Liver (tissue), 9 donors: ENCODE measurements around the gene WDR27. TPM values are rescaled to one million over a fixed set of nuclear protein-coding genes. Genes with fewer than 3 reads are reported as not detected.
A peak's percentile ranks its signal among the peaks of the same experiment; 100 is the strongest.

Experiments
- DNase-seq: peaks from one replicate; pipeline ENCODE4 v3.0.0-alpha.2; 2017; ENCODE audit warnings: low spot score
- H3K27ac ChIP-seq, 2 donors: one replicate each; pipeline ENCODE4 v1.7.0; 2013; ENCODE audit warnings: inconsistent platforms in 2 of 2, low read length in 2 of 2, control low read depth in 1 of 2, low read depth in 1 of 2, mild to moderate bottlenecking in 1 of 2
- H3K27me3 ChIP-seq, 4 donors: one replicate each; pipeline versions ENCODE4 v1.6.1 to v1.7.0; 2013; ENCODE audit warnings: low read length in 3 of 4, inconsistent platforms in 1 of 4, mild to moderate bottlenecking in 1 of 4, moderate library complexity in 1 of 4; ENCODE audit not compliant: control insufficient read depth in 4 of 4, insufficient read depth in 4 of 4
- H3K36me3 ChIP-seq, 4 donors: one replicate each; pipeline versions ENCODE4 v1.6.1 to v1.7.0; 2013; ENCODE audit warnings: low read length in 3 of 4, mild to moderate bottlenecking in 3 of 4, low read depth in 1 of 4, moderate library complexity in 1 of 4; ENCODE audit not compliant: control insufficient read depth in 4 of 4, insufficient read depth in 3 of 4
- H3K4me1 ChIP-seq, 4 donors: one replicate each; pipeline versions ENCODE4 v1.6.1 to v1.7.0; 2013; ENCODE audit warnings: low read length in 3 of 4, mild to moderate bottlenecking in 3 of 4, moderate library complexity in 1 of 4; ENCODE audit not compliant: control insufficient read depth in 4 of 4, insufficient read depth in 4 of 4
- H3K4me3 ChIP-seq, 3 donors: one replicate each; pipeline versions ENCODE4 v1.6.1 to v1.7.0; 2013; ENCODE audit warnings: low read length in 3 of 3, control low read depth in 1 of 3, low read depth in 1 of 3, mild to moderate bottlenecking in 1 of 3
- H3K9ac ChIP-seq, 2 donors: one replicate each; pipeline ENCODE4 v1.7.0; 2013; ENCODE audit warnings: low read length in 2 of 2, mild to moderate bottlenecking in 2 of 2, moderate library complexity in 2 of 2, control low read depth in 1 of 2, low read depth in 1 of 2
- H3K9me3 ChIP-seq, 4 donors: one replicate each; pipeline versions ENCODE4 v1.6.1 to v1.7.0; 2013; ENCODE audit warnings: low read length in 3 of 4; ENCODE audit not compliant: control insufficient read depth in 4 of 4
- ATF3 ChIP-seq: IDR thresholded peaks from 2 replicates; pipeline ENCODE4 v1.6.1; 2016; ENCODE audit warnings: antibody characterized with exemption
- EGR1 ChIP-seq, 2 donors: IDR thresholded peaks; 2 replicates each; pipeline ENCODE4 v1.6.1; 2016 to 2018; ENCODE audit warnings: antibody characterized with exemption in 2 of 2, low read depth in 2 of 2
- FOXA1 ChIP-seq: IDR thresholded peaks from 2 replicates; pipeline ENCODE4 v1.6.1; 2016; ENCODE audit warnings: antibody characterized with exemption
- FOXA2 ChIP-seq: IDR thresholded peaks from 2 replicates; pipeline ENCODE4 v1.6.1; 2016; ENCODE audit warnings: antibody characterized with exemption
- GABPA ChIP-seq, 2 donors: IDR thresholded peaks in 1 of 2; conservative IDR thresholded peaks in 1 of 2; 2 replicates each; pipeline ENCODE4 v1.6.1; 2016; ENCODE audit warnings: antibody characterized with exemption in 2 of 2, mild to moderate bottlenecking in 1 of 2, moderate library complexity in 1 of 2
- HNF4A ChIP-seq, 2 donors: conservative IDR thresholded peaks; 2 replicates each; pipeline ENCODE4 v1.6.1; 2016; ENCODE audit warnings: antibody characterized with exemption in 2 of 2, mild to moderate bottlenecking in 2 of 2
- HNF4G ChIP-seq: IDR thresholded peaks from 2 replicates; pipeline ENCODE4 v1.6.1; 2016; ENCODE audit warnings: antibody characterized with exemption
- MAX ChIP-seq: IDR thresholded peaks from 2 replicates; pipeline ENCODE4 v1.6.1; 2016; ENCODE audit warnings: antibody characterized with exemption
- REST ChIP-seq: IDR thresholded peaks from 2 replicates; pipeline ENCODE4 v1.6.1; 2016; ENCODE audit warnings: antibody characterized with exemption, mild to moderate bottlenecking
- SP1 ChIP-seq: IDR thresholded peaks from 2 replicates; pipeline ENCODE4 v1.6.1; 2018; ENCODE audit warnings: antibody characterized with exemption, mild to moderate bottlenecking
- TAF1 ChIP-seq: conservative IDR thresholded peaks from 2 replicates; pipeline ENCODE4 v1.6.1; 2016; ENCODE audit warnings: antibody characterized with exemption, mild to moderate bottlenecking
- YY1 ChIP-seq: IDR thresholded peaks from 2 replicates; pipeline ENCODE4 v1.6.1; 2016; ENCODE audit warnings: antibody characterized with exemption, mild to moderate bottlenecking
- ZBTB33 ChIP-seq: IDR thresholded peaks from 2 replicates; pipeline ENCODE4 v1.6.1; 2016; ENCODE audit warnings: antibody characterized with exemption
- WGBS: extraction: QIAGEN DNeasy Blood & Tissue Kit; methylation state at CpG from one replicate; pipeline ENCODE4 v1.1.7; 2013; 5-methylcytosine and 5-hydroxymethylcytosine counted together
- polyA plus RNA-seq, 2 donors: library from polyadenylated mRNA; stranded (reverse) in 1 of 2; unstranded in 1 of 2; fragments of 200-250 nt in 1 of 2; fragments of >200 nt in 1 of 2; fragmentation: Nextera tagmentation in 1 of 2; extraction: Ambion mirVana in 1 of 2; gene quantifications; one replicate each; pipeline versions ENCODE4 v1.2.1 to v1.2.3, GENCODE V29; 2013 to 2015
- total RNA-seq, 2 donors: library from RNA; depleted of rRNA; stranded (reverse); fragments of >200 nt; gene quantifications; one replicate each; pipeline ENCODE4 v1.2.3, GENCODE V29; 2014
- donor health status: healthy.
- donor health status: healthy.
- donor health status: healthy.
- donor health status: healthy.
- donor health status: healthy.

Gene WDR27
- total and polyA plus RNA-seq, 4 donors, result 3.7 to 20.1 (median 7.7) TPM

- no peak for DNase-seq
- WGBS, result 95% methylated on average over 2 of the region's 2 CpGs
- Histone ChIP-seq H3K27me3 (no peaks in the 10 kb centered on the region), H3K36me3 (peaks cover 1 to 21% (median 15%) of the 10 kb centered on the region in 4 donors), H3K9ac (no peak overlapping the region), H3K4me3 (no peak overlapping the region), H3K9me3 (no peaks in the 10 kb centered on the region), H3K27ac (no peak overlapping the region), H3K4me1 (peaks cover 3 to 27% (median 19%) of the 10 kb centered on the region in 4 donors)
- TF ChIP-seq YY1, result no peak
- TF ChIP-seq HNF4G, result no peak
- TF ChIP-seq MAX, result no peak
- TF ChIP-seq FOXA1, result no peak
- TF ChIP-seq FOXA2, result no peak
- no peak for TF ChIP-seq GABPA (IDR thresholded peaks at IDR 0.05 in 1 of 2, conservative IDR thresholded peaks at IDR 0.05 in 1 of 2)
- no peak for TF ChIP-seq EGR1 (IDR thresholded peaks at IDR 0.05; ENCODE audit: low read depth in 2 of 2)
These were observed 5.9 kb upstream of the WDR27 start for GRCh38 chr6:169707772-169708171.

GRCh38 chr6:169702840-169703246 is 1.0 kb upstream of the WDR27 start:
- TF ChIP-seq MAX (peak; percentile 32), HNF4A (conservative IDR thresholded peaks at IDR 0.05) (no peak), HNF4G (no peak)
- peak overlapping the region; percentile 78 to 89 for H3K27ac ChIP-seq
- peaks cover 3 to 43% (median 28%) of the 10 kb centered on the region in 4 donors for H3K4me1 ChIP-seq
- peak overlapping the region; percentile 46 to 67 for H3K9ac ChIP-seq
- H3K36me3 ChIP-seq, result peaks cover 0 to 7% (median 1%) of the 10 kb centered on the region in 4 donors
- no peak for DNase-seq
- H3K27me3 ChIP-seq, result no peaks in the 10 kb centered on the region
- H3K9me3 ChIP-seq, result no peaks in the 10 kb centered on the region
- peak overlapping the region; percentile 70 to 98 (median 93) for H3K4me3 ChIP-seq
- WGBS, result 4% methylated on average over 22 of the region's 22 CpGs

- H3K4me3 ChIP-seq, result peak overlapping the region; percentile 73 to 98 (median 93)
- H3K27me3 ChIP-seq, result no peaks in the 10 kb centered on the region
- TF ChIP-seq SP1 (no peak), ZBTB33 (no peak), HNF4A (conservative IDR thresholded peaks at IDR 0.05) (peak in 1 of 2 donors; percentile 25), ATF3 (no peak), TAF1 (no peak), REST (no peak)
- no peak for DNase-seq
- H3K36me3 ChIP-seq, result peaks cover 0 to 7% (median 1%) of the 10 kb centered on the region in 4 donors
- WGBS, result under 1% methylated on average over 54 of the region's 54 CpGs
- peak overlapping the region; percentile 78 to 89 for H3K27ac ChIP-seq
- no peaks in the 10 kb centered on the region for H3K9me3 ChIP-seq
- H3K4me1 ChIP-seq, result peaks cover 3 to 43% (median 28%) of the 10 kb centered on the region in 4 donors
- H3K9ac ChIP-seq, result peak overlapping the region; percentile 61 to 91
These were observed 397 bp downstream of the WDR27 start for GRCh38 chr6:169701311-169701953.
